GM23338 (cell line): ENCODE results near the gene ACOX1. TPM values are rescaled to one million over a fixed set of nuclear protein-coding genes. Genes with fewer than 3 reads are reported as not detected.

Source experiments
- ATAC-seq: fragments of 200-7000 bp; cut with Tn5 transposase; 3 replicates; pipeline ENCODE4 v1.9.1; 2020
- DNase-seq: peaks from one replicate; pipeline ENCODE4 v3.0.0-alpha.2; 2015; ENCODE audit warnings: low spot score
- H2AFZ ChIP-seq: fragments of 200-600 bp; sonication (generic); 2 replicates; pipeline ENCODE4 v1.8.0; 2016; ENCODE audit warnings: antibody characterized with exemption, mild to moderate bottlenecking, moderate library complexity
- H3F3A ChIP-seq: fragments of 200-600 bp; sonication (generic); replicated peaks from 2 replicates; pipeline ENCODE4 v1.8.0; 2017; ENCODE audit warnings: antibody characterized with exemption, mixed run types, low read depth
- H3K27ac ChIP-seq: fragments of 200-600 bp; sonication (generic); 2 replicates; pipeline ENCODE4 v1.6.1; 2016; ENCODE audit warnings: low read depth
- H3K27me3 ChIP-seq: fragments of 200-600 bp; sonication (generic); 2 replicates; pipeline ENCODE4 v1.8.0; 2016; ENCODE audit warnings: mild to moderate bottlenecking, mixed run types, moderate library complexity; ENCODE audit not compliant: insufficient read depth
- H3K36me3 ChIP-seq: fragments of 200-600 bp; sonication (generic); 2 replicates; pipeline ENCODE4 v1.8.0; 2016; ENCODE audit warnings: mild to moderate bottlenecking; ENCODE audit not compliant: insufficient read depth
- H3K4me1 ChIP-seq: fragments of 200-600 bp; sonication (generic); 2 replicates; pipeline ENCODE4 v1.8.0; 2016; ENCODE audit warnings: mild to moderate bottlenecking, moderate library complexity; ENCODE audit not compliant: insufficient read depth
- H3K4me2 ChIP-seq: fragments of 200-600 bp; sonication (generic); 2 replicates; pipeline ENCODE4 v1.7.1; 2017; ENCODE audit warnings: mixed run types
- H3K4me3 ChIP-seq: fragments of 200-600 bp; sonication (generic); 2 replicates; pipeline ENCODE4 v1.6.1; 2016; ENCODE audit warnings: mixed run types
- H3K79me2 ChIP-seq: fragments of 200-600 bp; sonication (generic); replicated peaks from 2 replicates; pipeline ENCODE4 v1.8.0; 2017; ENCODE audit warnings: mild to moderate bottlenecking; ENCODE audit not compliant: insufficient read depth
- H3K9me2 ChIP-seq: fragments of 200-600 bp; sonication (generic); 2 replicates; pipeline ENCODE4 v1.8.0; 2017; ENCODE audit not compliant: insufficient read depth
- H4K20me1 ChIP-seq: fragments of 200-600 bp; sonication (generic); replicated peaks from 2 replicates; pipeline ENCODE4 v1.8.0; 2017; ENCODE audit warnings: mild to moderate bottlenecking; ENCODE audit not compliant: insufficient read depth
- H3K27ac Mint-ChIP-seq: 2 replicates; pipeline ENCODE4 v1.8.0; 2020; ENCODE audit warnings: inconsistent platforms, mild to moderate bottlenecking, moderate library complexity, mixed read lengths
- H3K27me3 Mint-ChIP-seq: 3 replicates; pipeline ENCODE4 v1.8.0; 2022; ENCODE audit warnings: low read depth, mild to moderate bottlenecking, moderate library complexity, mixed read lengths, inconsistent platforms; ENCODE audit not compliant: insufficient read depth, poor library complexity
- H3K36me3 Mint-ChIP-seq: 3 replicates; pipeline ENCODE4 v1.8.0; 2021; ENCODE audit warnings: low read depth, mild to moderate bottlenecking, inconsistent platforms, moderate library complexity, mixed read lengths
- H3K4me1 Mint-ChIP-seq: 3 replicates; pipeline ENCODE4 v1.8.0; 2020; ENCODE audit warnings: mild to moderate bottlenecking, inconsistent platforms, mixed read lengths
- H3K4me3 Mint-ChIP-seq: 3 replicates; pipeline ENCODE4 v1.8.0; 2021; ENCODE audit warnings: moderate library complexity, mild to moderate bottlenecking, inconsistent platforms, mixed read lengths
- H3K9me3 Mint-ChIP-seq: 3 replicates; pipeline ENCODE4 v1.8.0; 2020; ENCODE audit warnings: moderate library complexity, mild to moderate bottlenecking, inconsistent platforms, mixed read lengths
- CREB1 ChIP-seq: fragments of 250-450 bp; sonication (Bioruptor Pico); IDR thresholded peaks from 2 replicates; pipeline ENCODE4 v1.5.0; 2020; ENCODE audit warnings: low read depth, mild to moderate bottlenecking, moderate library complexity
- EZH2 ChIP-seq: fragments of 200-600 bp; sonication (generic); IDR thresholded peaks from one replicate; pipeline ENCODE4 v1.8.0; 2017; ENCODE audit warnings: antibody characterized with exemption, mild to moderate bottlenecking, low read depth; ENCODE audit not compliant: unreplicated experiment
- EZH2phosphoT487 ChIP-seq: fragments of 200-600 bp; sonication (generic); IDR thresholded peaks from one replicate; pipeline ENCODE4 v1.8.1; 2018; ENCODE audit warnings: antibody characterized with exemption; ENCODE audit not compliant: unreplicated experiment
- JUNB ChIP-seq: IDR thresholded peaks from one replicate; pipeline ENCODE4 v1.6.1; 2016; ENCODE audit warnings: antibody characterized with exemption; ENCODE audit not compliant: unreplicated experiment
- NANOG ChIP-seq: IDR thresholded peaks from 2 replicates; pipeline ENCODE4 v1.6.1; 2016; ENCODE audit warnings: antibody characterized with exemption, borderline replicate concordance
- POLR2AphosphoS5 ChIP-seq: IDR thresholded peaks from 2 replicates; pipeline ENCODE4 v1.6.1; 2016; ENCODE audit warnings: antibody characterized with exemption, low read depth
- STAT1 ChIP-seq: IDR thresholded peaks from one replicate; pipeline ENCODE4 v1.6.1; 2016; ENCODE audit warnings: antibody characterized with exemption; ENCODE audit not compliant: unreplicated experiment
- ZNF114 ChIP-seq: fragments of 250-450 bp; sonication (Bioruptor Pico); IDR thresholded peaks from 2 replicates; pipeline ENCODE4 v1.5.0; 2020; ENCODE audit warnings: mild to moderate bottlenecking, moderate library complexity
- ZNF331 ChIP-seq: fragments of 250-450 bp; sonication (Bioruptor Pico); IDR thresholded peaks from 2 replicates; pipeline ENCODE4 v1.5.0; 2020; ENCODE audit warnings: low read depth, mild to moderate bottlenecking, moderate library complexity
- polyA plus RNA-seq: library from polyadenylated mRNA; unstranded; fragments of >200 nt; fragmentation: Nextera tagmentation; extraction: Ambion mirVana; gene quantifications from 2 replicates; pipeline ENCODE4 v1.2.1, GENCODE V29; 2016
- total RNA-seq: library from RNA; depleted of rRNA; stranded (reverse); fragments of >200 nt; shearing (Covaris generic); gene quantifications from 2 replicates; pipeline ENCODE4 v1.2.3, GENCODE V29; 2014
- TF ChIP-seq, protein P1 (sequence below), 2 experiments: fragments of 200-600 bp in 1 of 2; sonication (generic) in 1 of 2; conservative IDR thresholded peaks; 2 replicates each; pipeline versions ENCODE4 v1.5.1 to v1.6.1; 2016 to 2017; ENCODE audit warnings: antibody characterized with exemption in 2 of 2, low read depth in 2 of 2, mild to moderate bottlenecking in 2 of 2, moderate library complexity in 1 of 2
- TF ChIP-seq, protein P2 (sequence below): IDR thresholded peaks from one replicate; pipeline ENCODE4 v1.6.1; 2018; ENCODE audit warnings: antibody characterized with exemption; ENCODE audit not compliant: unreplicated experiment
- TF ChIP-seq, protein P3 (sequence below): fragments of 250-450 bp; sonication (Bioruptor Pico); IDR thresholded peaks from 2 replicates; pipeline ENCODE4 v1.5.0; 2020; ENCODE audit warnings: mild to moderate bottlenecking, moderate library complexity
- TF ChIP-seq, protein P4 (sequence below): IDR thresholded peaks from 2 replicates; pipeline ENCODE4 v1.6.1; 2016; ENCODE audit warnings: antibody characterized with exemption

The ACOX1 gene
- total and polyA plus RNA-seq, 2 experiments from 2014 or later: 12.8 to 32.9 TPM

DNA sequence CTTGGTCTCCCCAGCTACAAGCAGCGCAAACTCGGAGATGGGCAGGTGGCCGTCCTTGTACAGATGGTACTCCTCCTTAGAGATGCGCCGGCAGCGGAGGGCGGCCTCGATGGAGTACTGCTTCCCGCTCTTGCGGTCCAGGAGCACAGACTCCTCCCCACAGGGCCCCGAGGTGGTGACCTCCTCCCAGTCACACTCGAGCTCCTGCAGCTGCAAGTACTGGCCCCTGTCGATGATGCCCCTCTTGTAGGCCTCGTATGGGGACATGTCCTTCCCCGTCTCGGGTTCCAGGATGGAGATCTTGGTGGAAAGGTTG is 28.8 kb upstream of the ACOX1 start:
- H3K27ac Mint-ChIP-seq: no peak overlapping the region

More for the DNA sequence above, 28.8 kb upstream of the ACOX1 start:
- H3F3A ChIP-seq: 0 out of 2 replicates have a peak, but pooled peaks cover 3% of the 10 kb centered on the region
- Mint-ChIP-seq H3K4me1 (peaks cover 2% of the 10 kb centered on the region), H3K9me3 (no peaks in the 10 kb centered on the region; the same call in none of the 3 replicates), H3K36me3 (peaks cover 3% of the 10 kb centered on the region), H3K4me3 (no peak overlapping the region), H3K27me3 (peaks cover 10% of the 10 kb centered on the region)
- no peak overlapping the region for H3K4me3 ChIP-seq
- no peaks in the 10 kb centered on the region for H3K4me1 ChIP-seq
- ATAC-seq: no peak
- H2AFZ ChIP-seq: no peak overlapping the region
- no peaks in the 10 kb centered on the region for H3K79me2 ChIP-seq
- no peaks in the 10 kb centered on the region for H3K27me3 ChIP-seq
- no peak overlapping the region for H3K27ac ChIP-seq
- H4K20me1 ChIP-seq: no peaks in the 10 kb centered on the region
- no peaks in the 10 kb centered on the region for H3K9me2 ChIP-seq
- H3K4me2 ChIP-seq: no peak overlapping the region
- DNase-seq: no peak
- no peaks in the 10 kb centered on the region for H3K36me3 ChIP-seq
- TF ChIP-seq, protein P1, sequence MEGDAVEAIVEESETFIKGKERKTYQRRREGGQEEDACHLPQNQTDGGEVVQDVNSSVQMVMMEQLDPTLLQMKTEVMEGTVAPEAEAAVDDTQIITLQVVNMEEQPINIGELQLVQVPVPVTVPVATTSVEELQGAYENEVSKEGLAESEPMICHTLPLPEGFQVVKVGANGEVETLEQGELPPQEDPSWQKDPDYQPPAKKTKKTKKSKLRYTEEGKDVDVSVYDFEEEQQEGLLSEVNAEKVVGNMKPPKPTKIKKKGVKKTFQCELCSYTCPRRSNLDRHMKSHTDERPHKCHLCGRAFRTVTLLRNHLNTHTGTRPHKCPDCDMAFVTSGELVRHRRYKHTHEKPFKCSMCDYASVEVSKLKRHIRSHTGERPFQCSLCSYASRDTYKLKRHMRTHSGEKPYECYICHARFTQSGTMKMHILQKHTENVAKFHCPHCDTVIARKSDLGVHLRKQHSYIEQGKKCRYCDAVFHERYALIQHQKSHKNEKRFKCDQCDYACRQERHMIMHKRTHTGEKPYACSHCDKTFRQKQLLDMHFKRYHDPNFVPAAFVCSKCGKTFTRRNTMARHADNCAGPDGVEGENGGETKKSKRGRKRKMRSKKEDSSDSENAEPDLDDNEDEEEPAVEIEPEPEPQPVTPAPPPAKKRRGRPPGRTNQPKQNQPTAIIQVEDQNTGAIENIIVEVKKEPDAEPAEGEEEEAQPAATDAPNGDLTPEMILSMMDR (conservative IDR thresholded peaks at IDR 0.05; ENCODE audit: low read depth in 2 of 2): no peak
- TF ChIP-seq EZH2: no peak
- TF ChIP-seq, protein P2, sequence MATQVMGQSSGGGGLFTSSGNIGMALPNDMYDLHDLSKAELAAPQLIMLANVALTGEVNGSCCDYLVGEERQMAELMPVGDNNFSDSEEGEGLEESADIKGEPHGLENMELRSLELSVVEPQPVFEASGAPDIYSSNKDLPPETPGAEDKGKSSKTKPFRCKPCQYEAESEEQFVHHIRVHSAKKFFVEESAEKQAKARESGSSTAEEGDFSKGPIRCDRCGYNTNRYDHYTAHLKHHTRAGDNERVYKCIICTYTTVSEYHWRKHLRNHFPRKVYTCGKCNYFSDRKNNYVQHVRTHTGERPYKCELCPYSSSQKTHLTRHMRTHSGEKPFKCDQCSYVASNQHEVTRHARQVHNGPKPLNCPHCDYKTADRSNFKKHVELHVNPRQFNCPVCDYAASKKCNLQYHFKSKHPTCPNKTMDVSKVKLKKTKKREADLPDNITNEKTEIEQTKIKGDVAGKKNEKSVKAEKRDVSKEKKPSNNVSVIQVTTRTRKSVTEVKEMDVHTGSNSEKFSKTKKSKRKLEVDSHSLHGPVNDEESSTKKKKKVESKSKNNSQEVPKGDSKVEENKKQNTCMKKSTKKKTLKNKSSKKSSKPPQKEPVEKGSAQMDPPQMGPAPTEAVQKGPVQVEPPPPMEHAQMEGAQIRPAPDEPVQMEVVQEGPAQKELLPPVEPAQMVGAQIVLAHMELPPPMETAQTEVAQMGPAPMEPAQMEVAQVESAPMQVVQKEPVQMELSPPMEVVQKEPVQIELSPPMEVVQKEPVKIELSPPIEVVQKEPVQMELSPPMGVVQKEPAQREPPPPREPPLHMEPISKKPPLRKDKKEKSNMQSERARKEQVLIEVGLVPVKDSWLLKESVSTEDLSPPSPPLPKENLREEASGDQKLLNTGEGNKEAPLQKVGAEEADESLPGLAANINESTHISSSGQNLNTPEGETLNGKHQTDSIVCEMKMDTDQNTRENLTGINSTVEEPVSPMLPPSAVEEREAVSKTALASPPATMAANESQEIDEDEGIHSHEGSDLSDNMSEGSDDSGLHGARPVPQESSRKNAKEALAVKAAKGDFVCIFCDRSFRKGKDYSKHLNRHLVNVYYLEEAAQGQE: no peak
- TF ChIP-seq, protein P3, sequence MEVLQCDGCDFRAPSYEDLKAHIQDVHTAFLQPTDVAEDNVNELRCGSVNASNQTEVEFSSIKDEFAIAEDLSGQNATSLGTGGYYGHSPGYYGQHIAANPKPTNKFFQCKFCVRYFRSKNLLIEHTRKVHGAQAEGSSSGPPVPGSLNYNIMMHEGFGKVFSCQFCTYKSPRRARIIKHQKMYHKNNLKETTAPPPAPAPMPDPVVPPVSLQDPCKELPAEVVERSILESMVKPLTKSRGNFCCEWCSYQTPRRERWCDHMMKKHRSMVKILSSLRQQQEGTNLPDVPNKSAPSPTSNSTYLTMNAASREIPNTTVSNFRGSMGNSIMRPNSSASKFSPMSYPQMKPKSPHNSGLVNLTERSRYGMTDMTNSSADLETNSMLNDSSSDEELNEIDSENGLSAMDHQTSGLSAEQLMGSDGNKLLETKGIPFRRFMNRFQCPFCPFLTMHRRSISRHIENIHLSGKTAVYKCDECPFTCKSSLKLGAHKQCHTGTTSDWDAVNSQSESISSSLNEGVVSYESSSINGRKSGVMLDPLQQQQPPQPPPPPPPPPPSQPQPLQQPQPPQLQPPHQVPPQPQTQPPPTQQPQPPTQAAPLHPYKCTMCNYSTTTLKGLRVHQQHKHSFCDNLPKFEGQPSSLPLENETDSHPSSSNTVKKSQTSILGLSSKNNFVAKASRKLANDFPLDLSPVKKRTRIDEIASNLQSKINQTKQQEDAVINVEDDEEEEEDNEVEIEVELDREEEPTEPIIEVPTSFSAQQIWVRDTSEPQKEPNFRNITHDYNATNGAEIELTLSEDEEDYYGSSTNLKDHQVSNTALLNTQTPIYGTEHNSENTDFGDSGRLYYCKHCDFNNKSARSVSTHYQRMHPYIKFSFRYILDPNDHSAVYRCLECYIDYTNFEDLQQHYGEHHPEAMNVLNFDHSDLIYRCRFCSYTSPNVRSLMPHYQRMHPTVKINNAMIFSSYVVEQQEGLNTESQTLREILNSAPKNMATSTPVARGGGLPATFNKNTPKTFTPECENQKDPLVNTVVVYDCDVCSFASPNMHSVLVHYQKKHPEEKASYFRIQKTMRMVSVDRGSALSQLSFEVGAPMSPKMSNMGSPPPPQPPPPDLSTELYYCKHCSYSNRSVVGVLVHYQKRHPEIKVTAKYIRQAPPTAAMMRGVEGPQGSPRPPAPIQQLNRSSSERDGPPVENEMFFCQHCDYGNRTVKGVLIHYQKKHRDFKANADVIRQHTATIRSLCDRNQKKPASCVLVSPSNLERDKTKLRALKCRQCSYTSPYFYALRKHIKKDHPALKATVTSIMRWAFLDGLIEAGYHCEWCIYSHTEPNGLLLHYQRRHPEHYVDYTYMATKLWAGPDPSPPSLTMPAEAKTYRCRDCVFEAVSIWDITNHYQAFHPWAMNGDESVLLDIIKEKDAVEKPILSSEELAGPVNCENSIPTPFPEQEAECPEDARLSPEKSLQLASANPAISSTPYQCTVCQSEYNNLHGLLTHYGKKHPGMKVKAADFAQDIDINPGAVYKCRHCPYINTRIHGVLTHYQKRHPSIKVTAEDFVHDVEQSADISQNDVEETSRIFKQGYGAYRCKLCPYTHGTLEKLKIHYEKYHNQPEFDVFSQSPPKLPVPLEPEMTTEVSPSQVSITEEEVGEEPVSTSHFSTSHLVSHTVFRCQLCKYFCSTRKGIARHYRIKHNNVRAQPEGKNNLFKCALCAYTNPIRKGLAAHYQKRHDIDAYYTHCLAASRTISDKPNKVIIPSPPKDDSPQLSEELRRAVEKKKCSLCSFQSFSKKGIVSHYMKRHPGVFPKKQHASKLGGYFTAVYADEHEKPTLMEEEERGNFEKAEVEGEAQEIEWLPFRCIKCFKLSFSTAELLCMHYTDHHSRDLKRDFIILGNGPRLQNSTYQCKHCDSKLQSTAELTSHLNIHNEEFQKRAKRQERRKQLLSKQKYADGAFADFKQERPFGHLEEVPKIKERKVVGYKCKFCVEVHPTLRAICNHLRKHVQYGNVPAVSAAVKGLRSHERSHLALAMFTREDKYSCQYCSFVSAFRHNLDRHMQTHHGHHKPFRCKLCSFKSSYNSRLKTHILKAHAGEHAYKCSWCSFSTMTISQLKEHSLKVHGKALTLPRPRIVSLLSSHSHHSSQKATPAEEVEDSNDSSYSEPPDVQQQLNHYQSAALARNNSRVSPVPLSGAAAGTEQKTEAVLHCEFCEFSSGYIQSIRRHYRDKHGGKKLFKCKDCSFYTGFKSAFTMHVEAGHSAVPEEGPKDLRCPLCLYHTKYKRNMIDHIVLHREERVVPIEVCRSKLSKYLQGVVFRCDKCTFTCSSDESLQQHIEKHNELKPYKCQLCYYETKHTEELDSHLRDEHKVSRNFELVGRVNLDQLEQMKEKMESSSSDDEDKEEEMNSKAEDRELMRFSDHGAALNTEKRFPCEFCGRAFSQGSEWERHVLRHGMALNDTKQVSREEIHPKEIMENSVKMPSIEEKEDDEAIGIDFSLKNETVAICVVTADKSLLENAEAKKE: no peak
- no peak for TF ChIP-seq ZNF114 (CRISPR knock-in tag)
- no peak for TF ChIP-seq POLR2AphosphoS5
- TF ChIP-seq JUNB: no peak
- TF ChIP-seq, protein P4, sequence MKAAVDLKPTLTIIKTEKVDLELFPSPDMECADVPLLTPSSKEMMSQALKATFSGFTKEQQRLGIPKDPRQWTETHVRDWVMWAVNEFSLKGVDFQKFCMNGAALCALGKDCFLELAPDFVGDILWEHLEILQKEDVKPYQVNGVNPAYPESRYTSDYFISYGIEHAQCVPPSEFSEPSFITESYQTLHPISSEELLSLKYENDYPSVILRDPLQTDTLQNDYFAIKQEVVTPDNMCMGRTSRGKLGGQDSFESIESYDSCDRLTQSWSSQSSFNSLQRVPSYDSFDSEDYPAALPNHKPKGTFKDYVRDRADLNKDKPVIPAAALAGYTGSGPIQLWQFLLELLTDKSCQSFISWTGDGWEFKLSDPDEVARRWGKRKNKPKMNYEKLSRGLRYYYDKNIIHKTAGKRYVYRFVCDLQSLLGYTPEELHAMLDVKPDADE: no peak
- TF ChIP-seq ZNF331 (CRISPR knock-in tag): no peak
- TF ChIP-seq EZH2phosphoT487: no peak
- TF ChIP-seq CREB1 (CRISPR knock-in tag): no peak
- TF ChIP-seq NANOG: no peak
- TF ChIP-seq STAT1: no peak
